Activated T-cell treated with anti-CD3 and anti-CD28 coated beads for 1 hour (primary cell): ENCODE data around the gene MCTP2.

ENCODE experiments used
- DNase-seq: peaks from one replicate; pipeline ENCODE4 v3.0.0-alpha.2; 2020; ENCODE audit warnings: low read depth

The MCTP2 gene

DNA sequence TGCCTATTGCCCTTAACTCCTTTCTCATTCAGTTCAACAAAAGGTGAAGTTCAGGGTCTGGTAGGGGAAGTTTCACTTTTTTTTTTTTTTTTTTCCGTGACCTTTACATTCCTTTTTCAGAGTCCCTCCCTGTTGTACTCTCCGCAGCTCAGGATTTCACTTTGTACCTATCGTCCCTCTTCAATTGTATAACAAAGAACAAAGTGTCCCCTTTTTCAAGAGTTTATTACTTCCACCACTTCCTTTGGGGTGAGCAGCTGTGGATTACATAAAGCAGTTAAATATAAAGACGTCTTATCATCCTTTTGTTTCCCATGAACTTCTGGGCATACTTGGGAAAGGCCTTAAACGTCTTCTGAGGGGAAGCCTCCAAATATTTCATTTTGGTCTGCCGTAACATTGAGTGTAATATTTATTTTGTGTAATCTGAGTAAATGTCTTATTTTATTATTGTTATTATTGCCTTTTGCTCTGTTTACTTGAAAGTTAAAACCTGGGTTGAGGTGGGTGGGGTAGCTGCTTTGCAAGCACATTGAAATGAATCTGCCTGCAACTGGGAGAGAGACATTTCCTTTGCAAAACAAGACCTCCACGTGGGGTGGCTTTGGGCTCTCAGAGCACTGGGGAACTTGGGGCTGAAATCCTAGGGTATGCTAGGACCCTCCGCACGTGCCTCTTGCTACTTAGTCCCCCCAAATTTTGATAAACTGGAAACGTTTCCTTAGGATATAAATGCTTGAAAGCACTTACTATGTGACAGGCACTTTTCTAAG is 169.4 kb downstream of the MCTP2 start:
- DNase-seq: no peak

DNA sequence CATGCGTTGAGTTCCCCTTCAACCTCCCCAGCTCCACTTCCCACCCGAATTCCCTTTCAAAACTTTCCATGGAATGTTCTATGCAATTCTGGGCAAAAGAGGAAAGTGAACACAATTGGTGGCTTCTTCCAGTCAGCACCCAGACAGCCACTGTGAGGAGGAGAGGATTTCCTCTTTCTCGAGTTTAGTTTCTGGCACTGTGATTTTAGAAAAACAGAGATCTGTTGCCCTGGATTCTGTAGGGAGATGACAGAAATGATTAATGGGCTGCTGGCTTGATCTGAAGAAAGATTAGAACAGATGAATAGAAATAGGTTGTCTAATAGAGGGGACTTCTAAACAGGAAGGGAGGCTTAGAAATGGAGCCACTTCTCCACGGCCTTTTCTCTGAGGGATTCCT is 172.0 kb downstream of the MCTP2 start:
- no peak for DNase-seq

DNA sequence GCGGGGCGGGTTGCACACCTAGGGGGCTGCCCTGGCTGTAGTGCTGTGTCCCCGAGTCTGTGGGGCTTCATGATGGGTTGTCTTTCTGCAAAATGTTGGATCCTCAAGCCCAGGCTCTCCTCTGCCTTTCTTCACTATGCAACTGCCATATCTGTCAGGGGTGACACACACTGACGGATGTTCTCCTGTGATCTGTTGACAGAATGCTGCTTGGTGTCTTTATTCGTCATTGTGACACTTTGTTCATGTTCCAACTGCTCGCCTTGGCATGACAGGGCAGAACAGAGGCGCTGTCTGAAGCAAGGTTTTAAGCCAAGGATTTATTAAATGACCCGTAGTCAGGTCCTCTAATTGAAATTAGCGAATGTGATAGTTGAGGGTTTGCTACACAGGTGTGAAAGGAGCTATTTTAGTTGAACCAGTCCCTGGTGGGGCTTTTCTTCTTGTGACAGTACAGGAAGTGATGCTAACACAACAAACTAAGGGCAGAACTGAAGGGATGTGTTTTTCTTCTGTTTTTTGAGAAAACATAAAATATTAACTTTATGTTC is 173.4 kb downstream of the MCTP2 start:
- no peak for DNase-seq

DNA sequence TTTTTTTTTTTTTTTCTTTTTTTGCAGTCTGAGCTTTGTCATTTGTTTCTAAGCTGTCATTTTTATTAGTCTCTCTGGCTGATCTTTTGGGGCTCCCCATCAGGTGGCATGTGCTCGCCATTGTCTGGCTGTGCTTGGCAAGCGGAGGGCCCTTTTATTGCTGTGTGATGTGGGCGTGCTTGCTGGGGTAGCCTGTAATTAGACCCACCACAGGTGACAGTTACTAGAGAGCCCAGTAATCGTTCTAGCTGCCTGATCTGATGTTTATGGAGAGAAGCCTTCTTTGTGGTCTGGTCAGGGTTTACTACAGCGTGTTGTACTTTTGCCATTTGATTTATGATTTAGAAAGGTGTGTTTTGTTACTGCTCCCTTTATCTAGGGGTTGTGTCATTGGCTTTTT is 179.9 kb downstream of the MCTP2 start:
- DNase-seq: no peak

DNA sequence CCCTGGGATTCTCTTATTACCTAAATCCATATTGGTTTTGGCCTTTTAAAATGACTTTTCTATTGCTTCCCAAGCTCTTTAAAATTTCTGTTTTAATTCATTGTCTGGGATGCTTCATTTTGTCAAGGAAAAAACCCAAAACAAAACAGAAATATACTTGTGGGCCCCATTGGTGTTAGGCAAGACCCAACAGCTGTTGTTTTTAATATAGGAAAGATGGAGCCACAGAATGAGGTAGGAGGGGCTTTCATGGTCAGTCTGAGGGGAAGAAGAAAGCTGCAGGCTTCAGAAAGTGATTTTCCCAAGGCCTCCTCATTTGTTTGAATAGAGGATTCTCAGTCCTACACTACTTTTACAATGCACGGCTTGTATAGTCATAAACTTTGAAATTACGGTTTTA is 180.5 kb downstream of the MCTP2 start:
- DNase-seq: no peak

DNA sequence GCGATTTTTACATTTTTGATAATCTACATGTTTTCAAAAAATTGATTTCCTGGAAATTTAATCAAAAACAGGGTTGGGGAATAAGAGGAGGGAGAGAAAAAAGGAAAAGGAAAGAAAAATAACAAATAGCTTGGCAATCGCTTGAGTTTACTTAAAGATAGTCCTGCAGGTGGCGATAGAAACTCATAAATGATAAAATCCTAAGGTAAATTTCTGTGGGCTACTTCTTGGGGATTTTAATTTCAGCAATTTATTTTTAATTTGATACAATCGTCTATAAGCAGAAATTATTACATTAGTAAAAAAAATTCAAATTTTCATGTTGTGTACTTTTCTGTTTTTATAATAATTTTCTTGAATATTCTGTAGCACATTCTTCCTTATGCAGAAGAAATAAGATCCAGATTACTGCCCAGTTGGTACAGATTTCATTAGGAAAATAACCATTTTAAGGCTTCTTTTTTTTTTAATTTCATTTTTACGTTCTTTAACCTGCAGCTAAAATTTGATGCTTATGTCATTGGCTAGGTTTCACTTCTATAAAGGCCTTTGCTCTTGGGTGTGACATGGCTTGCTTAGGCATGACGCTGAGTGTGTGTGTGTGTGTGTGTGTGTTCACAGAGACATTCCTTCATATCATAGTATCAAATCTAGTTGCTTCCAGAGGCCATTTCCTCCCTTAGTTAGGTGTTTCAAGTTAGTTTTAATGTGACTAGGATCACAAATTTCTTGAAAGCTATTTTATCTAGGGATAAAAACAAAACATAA is 181.8 kb downstream of the MCTP2 start:
- DNase-seq: no peak

DNA sequence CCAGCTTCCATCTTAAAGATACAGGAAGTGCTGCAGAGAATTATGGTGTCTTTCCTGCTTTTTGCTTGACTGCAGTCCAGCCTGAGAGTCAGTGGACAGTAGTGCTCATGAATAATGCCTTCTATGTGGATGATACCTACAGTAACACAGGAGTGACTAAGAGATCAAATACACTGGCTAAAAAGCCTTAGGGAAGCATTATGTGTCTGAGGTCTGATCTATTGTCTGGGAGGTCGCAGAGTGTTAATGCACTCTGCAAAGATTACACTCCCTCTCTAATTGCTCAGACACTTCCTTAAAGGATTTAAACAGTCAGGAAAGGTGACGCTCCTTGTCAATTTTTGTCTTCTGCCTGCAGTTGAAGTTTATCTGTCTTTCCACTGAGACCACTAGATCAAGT is 183.6 kb downstream of the MCTP2 start:
- no peak for DNase-seq

DNA sequence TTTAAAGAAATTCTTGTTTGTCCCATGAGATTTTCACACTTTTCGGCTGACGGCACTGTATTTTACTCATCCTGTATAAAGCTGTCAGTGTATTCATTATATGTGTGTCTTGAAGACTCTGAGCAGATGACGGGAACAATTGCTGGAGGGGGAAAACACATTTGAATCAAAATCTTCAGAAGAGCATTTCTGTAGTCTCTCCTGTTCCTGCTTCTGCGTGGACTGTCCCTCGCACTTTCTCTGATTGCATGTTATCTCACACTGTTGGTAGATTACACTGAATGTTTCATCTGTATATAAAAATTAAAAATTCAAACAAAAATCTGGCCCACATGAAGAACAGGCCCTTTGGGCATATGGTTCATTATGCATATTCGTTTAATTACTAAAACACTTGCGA is 184.9 kb downstream of the MCTP2 start:
- DNase-seq: no peak

DNA sequence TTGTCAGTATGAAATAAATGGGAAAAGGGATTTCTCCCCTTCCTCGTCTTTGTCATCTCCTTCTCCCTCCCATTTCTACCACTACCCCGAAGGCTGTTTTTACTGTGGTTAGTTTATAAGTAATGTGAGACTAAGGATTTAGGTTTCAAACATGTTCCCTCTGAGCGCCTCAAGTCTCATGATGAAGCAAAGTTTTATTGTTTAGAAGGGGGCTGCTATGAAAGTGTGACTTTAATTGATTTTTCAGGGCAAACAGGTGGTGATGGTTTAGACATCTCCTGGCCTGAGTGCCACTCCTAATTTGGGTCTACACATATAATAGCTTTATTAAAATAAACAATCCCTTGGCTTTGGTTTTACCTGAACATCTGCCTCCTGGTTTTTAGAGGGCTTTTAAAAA is 185.5 kb downstream of the MCTP2 start:
- no peak for DNase-seq

DNA sequence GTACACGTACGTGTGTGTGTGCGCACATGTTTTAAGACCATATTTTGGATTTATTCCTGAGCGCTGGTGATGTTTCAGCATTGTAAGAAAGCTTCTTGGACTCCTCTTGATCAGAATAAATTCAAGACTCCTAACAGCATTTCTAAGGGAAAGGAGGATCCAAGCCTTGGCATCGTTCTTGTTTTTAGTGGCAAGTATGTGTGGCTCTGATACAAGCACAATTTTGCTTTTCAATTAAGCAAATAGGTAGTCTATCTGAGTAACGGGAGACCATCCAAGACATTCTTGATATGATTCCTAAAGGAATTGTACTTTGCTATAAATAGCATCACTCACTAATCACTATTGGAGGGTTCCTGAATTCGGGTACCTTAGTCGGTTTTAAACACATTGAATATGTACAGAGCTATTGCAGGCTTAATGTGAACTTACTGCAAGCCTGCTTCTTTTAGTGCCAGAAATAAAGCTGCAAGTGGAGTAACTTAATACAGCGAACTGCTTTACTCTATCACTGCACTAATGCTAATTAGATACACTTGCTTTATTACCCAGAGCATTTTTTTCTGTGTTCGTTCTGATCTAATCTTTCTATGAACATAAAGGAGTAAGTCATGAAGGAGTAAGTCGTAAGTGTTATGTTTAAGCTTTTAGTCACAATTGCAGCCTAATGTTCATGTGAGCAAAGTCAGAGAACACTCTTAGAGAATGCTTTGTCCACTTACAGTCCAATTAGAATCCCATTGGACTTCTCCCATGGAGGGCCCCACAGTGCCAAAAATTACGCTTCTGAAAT is 186.3 kb downstream of the MCTP2 start:
- no peak for DNase-seq

DNA sequence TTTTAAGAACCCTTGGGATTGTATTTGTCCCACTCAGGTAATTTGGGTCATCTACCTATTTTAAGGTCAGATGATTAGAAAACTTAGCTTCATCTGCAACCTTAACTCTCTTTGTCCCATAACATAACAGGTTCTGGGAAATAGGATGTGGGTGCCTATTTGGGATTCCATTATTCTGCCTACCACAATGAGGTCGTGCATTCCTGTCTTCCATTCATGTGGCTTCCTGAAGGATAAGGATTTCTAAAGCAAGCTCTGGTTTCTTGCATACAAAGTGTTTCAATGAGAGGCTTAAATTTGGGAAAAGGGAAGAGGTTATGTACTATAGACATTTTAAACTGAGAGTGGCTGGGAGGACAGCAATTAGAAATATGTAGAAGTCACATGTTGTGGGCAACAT is 190.3 kb downstream of the MCTP2 start:
- DNase-seq: no peak

DNA sequence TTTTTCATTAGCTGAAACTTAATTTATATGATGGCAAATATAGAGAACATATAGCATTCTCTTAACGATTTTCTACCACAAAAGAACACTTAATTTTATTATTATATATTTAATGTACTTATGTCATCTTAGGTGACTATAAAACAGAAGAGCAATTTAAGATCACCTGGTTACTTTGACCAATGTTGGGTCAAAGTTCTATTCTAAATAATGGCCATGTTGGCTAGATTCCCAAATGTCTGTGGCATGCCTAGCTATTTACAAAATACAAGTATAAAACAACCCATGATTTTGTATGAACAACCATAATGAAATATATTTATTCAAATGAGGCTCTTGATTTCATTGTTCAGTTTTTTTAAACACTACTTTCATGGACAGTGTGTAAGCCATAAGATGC is 200.9 kb downstream of the MCTP2 start:
- DNase-seq: no peak

DNA sequence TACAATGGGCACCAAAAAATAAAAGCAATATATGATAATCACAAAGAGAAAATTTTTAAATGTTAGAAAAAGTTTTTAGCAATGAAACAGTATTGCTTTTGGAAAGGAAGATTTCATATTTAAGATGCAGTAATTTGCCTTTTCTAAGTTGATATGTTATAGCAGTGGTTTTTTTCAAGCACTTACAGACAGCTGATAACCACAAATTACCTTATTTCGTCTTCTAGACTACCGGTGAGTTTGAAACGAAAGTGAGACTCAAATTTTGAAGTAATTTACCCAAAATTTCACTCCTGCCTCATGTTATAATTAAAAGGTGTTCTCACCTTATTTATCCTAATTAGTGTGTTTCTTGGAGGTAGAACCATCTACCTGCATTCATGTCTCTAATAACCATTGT is 207.8 kb downstream of the MCTP2 start:
- DNase-seq: no peak

DNA sequence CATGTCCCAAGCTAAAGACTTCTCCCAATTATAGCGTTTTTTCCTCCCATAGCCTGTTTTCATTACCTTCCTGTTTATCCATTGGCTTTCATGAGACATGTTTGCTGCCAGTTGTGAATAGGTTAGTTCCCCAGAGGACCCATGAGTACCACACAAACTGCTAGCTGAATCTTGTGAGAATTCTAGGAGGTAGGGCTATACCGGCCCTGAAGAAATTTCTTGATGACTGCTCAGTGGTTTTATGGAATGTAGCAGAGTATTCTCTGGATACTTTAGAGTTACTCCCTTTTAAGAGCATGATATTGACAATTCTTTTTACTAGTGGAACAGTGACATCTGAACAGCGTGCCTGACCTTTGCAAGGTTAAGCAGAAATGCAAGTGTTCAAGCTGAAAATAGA is 210.4 kb downstream of the MCTP2 start:
- DNase-seq: no peak

DNA sequence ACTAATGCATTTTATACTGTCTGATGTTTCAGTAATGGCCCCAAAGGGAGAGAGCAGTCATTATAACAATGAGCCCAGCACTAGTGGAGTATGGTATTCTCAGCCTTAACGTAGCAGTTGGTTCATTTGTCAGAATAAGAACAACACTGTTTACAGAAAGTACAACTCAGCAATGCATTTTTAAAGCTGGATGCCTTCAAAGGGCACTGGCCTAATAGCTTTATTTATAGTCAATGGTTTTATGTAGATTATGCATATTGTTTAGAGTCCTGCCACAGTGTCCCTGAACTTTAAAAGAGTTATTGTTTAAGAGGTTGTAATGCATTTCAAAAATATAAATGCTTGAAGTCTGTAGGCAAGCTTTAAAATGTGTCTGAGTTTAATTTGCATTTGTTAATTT is 211.1 kb downstream of the MCTP2 start:
- DNase-seq: no peak

DNA sequence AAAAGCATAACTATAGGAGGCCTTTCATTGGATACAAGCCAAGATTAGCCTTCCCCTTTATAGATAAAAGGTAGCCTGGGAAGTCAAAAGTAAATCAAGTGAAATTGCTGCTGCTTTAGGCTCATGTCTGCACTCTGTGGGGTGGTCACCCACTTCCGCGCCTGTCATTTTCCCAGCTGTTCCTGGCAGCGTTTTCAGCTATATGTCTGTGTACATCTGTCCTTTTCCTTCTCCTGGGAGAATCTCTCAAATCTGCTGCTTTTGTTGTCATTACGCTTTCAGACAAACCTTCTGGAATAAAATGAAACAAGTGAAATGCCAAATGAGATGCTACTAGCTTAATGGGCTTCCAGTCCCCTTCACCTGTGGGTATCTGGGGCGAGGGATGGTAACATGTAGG is 211.8 kb downstream of the MCTP2 start:
- DNase-seq: no peak

DNA sequence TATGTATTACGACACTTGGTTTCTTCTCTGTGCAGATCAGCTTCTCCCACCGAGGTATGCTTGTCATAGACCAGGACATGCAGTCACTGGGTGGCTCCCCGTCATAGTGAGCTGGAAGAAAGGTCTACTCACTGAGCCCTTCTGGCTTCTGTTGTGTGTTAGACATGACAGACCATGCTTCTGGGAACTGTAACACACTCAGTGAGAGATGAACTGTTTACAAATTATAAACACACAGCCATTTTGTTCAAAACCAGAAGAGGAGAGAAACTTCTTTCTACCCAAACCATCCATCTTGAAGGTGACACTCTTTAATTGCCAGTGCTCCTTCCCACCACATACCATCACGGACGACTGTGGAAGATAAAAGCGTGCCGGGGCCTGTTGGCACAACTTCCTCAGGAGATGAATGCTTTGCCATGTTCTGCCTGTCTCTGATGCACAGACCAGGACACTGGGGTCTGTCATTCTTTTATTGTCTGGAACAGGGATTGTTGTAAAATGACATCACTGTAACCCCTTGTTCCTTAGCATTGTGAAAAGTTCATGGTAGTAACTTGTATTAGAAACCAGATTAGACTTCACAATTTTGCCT is 214.3 kb downstream of the MCTP2 start:
- DNase-seq: no peak

DNA sequence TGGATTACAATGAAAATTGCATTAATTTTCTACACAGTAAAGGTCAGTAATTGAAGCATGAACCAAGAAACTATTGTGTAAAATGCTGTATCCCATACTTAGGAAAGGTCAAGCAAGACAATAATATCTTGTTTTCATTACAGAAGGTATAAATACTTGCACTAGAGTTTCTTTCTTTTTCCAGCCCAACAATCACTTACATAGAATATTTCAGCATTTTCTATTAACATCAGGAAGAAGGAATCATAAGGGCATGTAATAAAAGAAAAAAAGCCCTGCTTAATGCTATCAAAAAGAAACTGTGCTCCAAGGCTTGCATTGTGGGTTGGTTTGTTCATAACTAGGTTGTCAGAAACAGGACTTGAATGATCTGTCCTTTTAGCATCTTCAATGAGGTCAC is 215.1 kb downstream of the MCTP2 start:
- no peak for DNase-seq

DNA sequence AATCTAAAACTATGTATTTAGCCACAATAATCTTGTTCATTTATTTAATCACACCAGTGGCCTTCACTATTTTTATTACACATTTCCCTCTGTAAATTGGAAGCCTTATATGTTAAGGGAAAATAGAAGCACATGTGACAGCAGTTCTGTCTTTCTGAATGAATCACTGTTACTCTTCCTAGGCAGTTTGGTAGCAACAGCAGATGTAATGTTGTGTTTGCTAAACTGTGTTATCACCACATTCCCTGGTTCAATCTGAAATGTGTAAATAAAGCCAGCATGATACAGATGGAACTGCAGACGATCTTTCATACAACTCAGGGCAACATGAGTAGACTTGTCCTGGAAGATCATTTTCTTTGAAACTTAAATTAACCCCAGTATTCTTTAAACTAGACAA is 220.1 kb downstream of the MCTP2 start:
- DNase-seq: no peak

DNA sequence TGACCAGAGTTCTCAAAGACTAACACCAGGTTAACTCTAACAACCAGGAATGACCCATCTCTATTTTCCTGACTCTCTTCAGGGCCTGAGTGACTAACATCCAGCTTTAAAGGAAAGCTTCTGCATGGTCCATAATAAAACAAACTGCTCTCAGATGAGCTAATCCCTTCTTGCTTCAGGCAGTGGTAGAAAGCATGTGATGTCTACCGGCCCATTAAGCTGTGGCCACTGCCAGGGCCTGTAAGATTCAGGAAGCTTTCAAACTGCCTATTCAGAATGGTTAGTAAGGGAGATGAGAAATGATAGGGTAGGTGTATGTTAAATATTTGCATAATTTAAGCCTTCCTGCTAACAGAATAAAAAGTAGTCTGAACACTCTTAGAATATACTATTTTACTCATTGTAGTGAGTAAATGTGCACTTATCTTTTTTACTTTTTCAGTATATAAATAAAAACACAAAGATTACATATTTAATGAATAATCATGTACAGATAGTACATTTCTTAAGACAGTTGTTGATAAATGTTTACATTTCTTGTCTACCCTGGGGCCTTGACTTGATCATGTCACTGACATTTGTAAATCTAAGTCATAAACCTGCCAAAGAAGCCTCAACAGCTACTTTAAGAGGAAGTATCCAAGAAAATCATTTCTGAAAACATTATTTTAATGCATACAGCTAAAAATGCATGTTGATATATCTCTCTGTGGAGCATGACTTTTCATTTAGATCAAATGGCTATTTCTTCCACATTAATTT is 222.0 kb downstream of the MCTP2 start:
- no peak for DNase-seq

DNA sequence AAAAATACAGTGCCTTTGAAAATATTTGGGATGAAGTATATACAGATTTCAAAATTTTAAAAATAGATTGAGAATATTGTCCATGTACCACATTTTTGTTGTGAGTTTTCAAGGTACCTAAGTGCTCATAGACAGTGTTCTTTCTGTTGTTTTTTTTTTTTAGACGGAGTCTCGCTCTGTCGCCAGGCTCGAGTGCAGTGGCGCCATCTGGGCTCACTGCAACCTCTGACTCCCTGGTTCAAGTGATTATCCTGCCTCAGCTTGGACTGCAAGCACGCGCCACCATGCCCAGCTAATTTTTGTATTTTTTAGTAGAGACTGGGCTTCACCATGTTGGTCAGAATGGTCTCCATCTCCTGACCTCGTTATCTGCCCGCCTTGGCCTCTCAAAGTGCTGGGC is 223.9 kb downstream of the MCTP2 start:
- DNase-seq: no peak

DNA sequence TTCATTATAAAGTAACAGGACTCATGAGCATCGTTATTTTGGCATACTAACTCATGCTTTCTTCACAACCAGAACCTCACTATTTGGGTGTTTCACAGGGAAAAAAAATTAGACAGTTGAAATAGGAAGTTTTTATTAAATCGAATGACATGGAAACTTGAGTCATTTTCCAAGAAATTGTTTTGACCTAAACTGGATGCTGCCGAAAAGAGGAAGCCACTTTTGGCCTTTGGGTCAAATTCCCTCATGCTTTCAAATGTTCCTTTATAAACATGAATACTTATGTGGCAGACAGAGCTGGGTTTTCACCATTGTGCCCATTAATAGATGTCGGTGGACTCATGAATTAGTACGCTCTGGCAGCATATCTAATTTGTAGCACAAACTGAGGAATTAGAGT is 224.9 kb downstream of the MCTP2 start:
- no peak for DNase-seq
